ENCODE measurements around the gene ZNF823. TPM values are rescaled to one million over a fixed set of nuclear protein-coding genes. Genes with fewer than 3 reads are reported as not detected.

ZNF823 gene
- polyA plus RNA-seq, 1 experiment: 3.8 TPM

- no peak for DNase-seq (ENCODE audit: low read depth, low spot score)
- Histone ChIP-seq H3K27me3 (ENCODE audit: control insufficient read depth, insufficient read depth, low read length) (no peaks in the 10 kb centered on the region), H3K27ac (ENCODE audit: low read depth, low read length) (no peak overlapping the region), H3K9me3 (ENCODE audit: control insufficient read depth, insufficient read depth, low read length) (peaks cover 30% of the 10 kb centered on the region), H3K4me3 (ENCODE audit: low read depth, low read length) (no peak overlapping the region)
- ChIA-PET POLR2A (no interaction called here), CTCF (no interaction called here)
- TF ChIP-seq CTCF (IDR thresholded peaks at IDR 0.05; ENCODE audit: low read depth, low read length): no peak
These were observed 17.1 kb downstream of the ZNF823 start for GRCh38 chr19:11721681-11722080.

DNA sequence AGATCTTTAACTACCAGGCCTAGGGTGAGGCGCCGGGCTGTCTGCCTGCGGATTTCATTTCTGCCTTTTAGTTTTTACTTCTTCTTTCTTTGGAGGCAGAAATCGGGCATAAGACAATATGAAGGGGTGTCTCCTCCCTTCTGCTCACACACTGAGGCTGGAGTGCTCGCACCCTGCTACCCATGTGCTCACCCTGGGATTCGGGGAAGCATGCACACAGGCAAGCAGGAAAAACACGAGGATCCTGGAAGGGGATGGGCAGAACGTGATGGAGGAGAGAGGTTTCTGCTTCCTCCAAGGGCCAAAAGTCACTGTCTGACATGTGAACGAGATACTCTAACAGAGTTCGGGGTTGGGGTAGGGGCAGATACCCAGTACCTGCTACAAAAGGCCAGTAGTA, 28.4 kb downstream of the ZNF823 start:
- TF ChIP-seq CTCF (IDR thresholded peaks at IDR 0.05; ENCODE audit: low read depth, low read length): no peak
- Histone ChIP-seq H3K4me3 (ENCODE audit: low read depth, low read length) (no peak overlapping the region), H3K27me3 (ENCODE audit: control insufficient read depth, insufficient read depth, low read length) (no peaks in the 10 kb centered on the region), H3K27ac (ENCODE audit: low read depth, low read length) (no peak overlapping the region), H3K9me3 (ENCODE audit: control insufficient read depth, insufficient read depth, low read length) (no peaks in the 10 kb centered on the region)
- DNase-seq (ENCODE audit: low read depth, low spot score): no peak
- ChIA-PET CTCF (interaction anchor here (1.8 kb wide), 1 partner anchor 10 kb away, joined by 6 read pairs; no protein-coding TSS in a partner anchor), POLR2A (no interaction called here)

- CTCF ChIA-PET: interaction anchor here (1.0 kb wide), 1 partner anchor 8 kb away, joined by 4 read pairs; no protein-coding TSS in a partner anchor
- no peak overlapping the region for H3K4me3 ChIP-seq (ENCODE audit: low read depth, low read length)
- DNase-seq (ENCODE audit: low read depth, low spot score): no peak
- no peak overlapping the region for H3K27ac ChIP-seq (ENCODE audit: low read depth, low read length)
- TF ChIP-seq CTCF (IDR thresholded peaks at IDR 0.05; ENCODE audit: low read depth, low read length): no peak
- no peaks in the 10 kb centered on the region for H3K9me3 ChIP-seq (ENCODE audit: control insufficient read depth, insufficient read depth, low read length)
- H3K27me3 ChIP-seq (ENCODE audit: control insufficient read depth, insufficient read depth, low read length): no peaks in the 10 kb centered on the region
- POLR2A ChIA-PET: no interaction called here
These were observed 30.3 kb downstream of the ZNF823 start for GRCh38 chr19:11708457-11708856.

GRCh38 chr19:11705474-11705873, 33.3 kb downstream of the ZNF823 start:
- TF ChIP-seq CTCF (IDR thresholded peaks at IDR 0.05; ENCODE audit: low read depth, low read length): no peak
- Histone ChIP-seq H3K4me3 (ENCODE audit: low read depth, low read length) (no peak overlapping the region), H3K27ac (ENCODE audit: low read depth, low read length) (no peak overlapping the region), H3K9me3 (ENCODE audit: control insufficient read depth, insufficient read depth, low read length) (no peaks in the 10 kb centered on the region), H3K27me3 (ENCODE audit: control insufficient read depth, insufficient read depth, low read length) (no peaks in the 10 kb centered on the region)
- no peak for DNase-seq (ENCODE audit: low read depth, low spot score)
- ChIA-PET POLR2A (no interaction called here), CTCF (no interaction called here)

GRCh38 chr19:11704626-11705025, 34.1 kb downstream of the ZNF823 start:
- no peak overlapping the region for H3K4me3 ChIP-seq (ENCODE audit: low read depth, low read length)
- H3K27ac ChIP-seq (ENCODE audit: low read depth, low read length): no peak overlapping the region
- ChIA-PET CTCF (no interaction called here), POLR2A (no interaction called here)
- DNase-seq (ENCODE audit: low read depth, low spot score): no peak
- H3K9me3 ChIP-seq (ENCODE audit: control insufficient read depth, insufficient read depth, low read length): no peaks in the 10 kb centered on the region
- no peak for TF ChIP-seq CTCF (IDR thresholded peaks at IDR 0.05; ENCODE audit: low read depth, low read length)
- H3K27me3 ChIP-seq (ENCODE audit: control insufficient read depth, insufficient read depth, low read length): no peaks in the 10 kb centered on the region
